RPMI7951 (cell line): ENCODE data around the gene RAB5IF. TPM values are rescaled to one million over a fixed set of nuclear protein-coding genes. Genes with fewer than 3 reads are reported as not detected.

Source experiments
- total RNA-seq: library from RNA; depleted of rRNA; stranded (reverse); fragments of >200 nt; shearing (Covaris generic); gene quantifications from 2 replicates; pipeline ENCODE4 v1.2.3, GENCODE V29; 2014; rRNA removed

The RAB5IF gene
- total RNA-seq, 1 experiment from 2014 or later: 227 TPM

Other genes starting within 250 kb of the RAB5IF start
- 17.4 and 20.3 TPM in 2 replicates for gene MYL9, start 64.3 kb upstream of the RAB5IF start, total RNA-seq
- 14.6 and 18.3 TPM in 2 replicates for gene TGIF2, start 32.2 kb upstream of the RAB5IF start, total RNA-seq
- not detected in 2 replicates for gene SLA2, start 40.4 kb downstream of the RAB5IF start, total RNA-seq
- 46.2 and 52.3 TPM in 2 replicates for gene NDRG3, start 140.3 kb downstream of the RAB5IF start, total RNA-seq
- gene DSN1, start 168.0 kb downstream of the RAB5IF start, total RNA-seq: 68.0 and 72.6 TPM in 2 replicates